Lung (tissue), 12 donors: ENCODE results near the gene MSRB1. TPM values are rescaled to one million over a fixed set of nuclear protein-coding genes. Genes with fewer than 3 reads are reported as not detected.
A peak's percentile ranks its signal among the peaks of the same experiment; 100 is the strongest.

Source experiments
- ATAC-seq: fragments of 200-7000 bp; cut with Tn5 transposase; one replicate; pipeline ENCODE4 v1.9.1; 2020; ENCODE audit warnings: moderate number of reproducible peaks; ENCODE audit not compliant: insufficient read depth, low FRiP score
- DNase-seq, 3 donors: peaks; one replicate each; pipeline ENCODE4 v3.0.0-alpha.2; 2013 to 2017
- H3K27ac ChIP-seq, 2 donors: one replicate each; pipeline ENCODE4 v1.5.1; 2013; ENCODE audit warnings: mild to moderate bottlenecking in 2 of 2, moderate library complexity in 2 of 2, control low read depth in 1 of 2, inconsistent platforms in 1 of 2, low read depth in 1 of 2, low read length in 1 of 2
- H3K27me3 ChIP-seq, 3 donors: one replicate each; pipeline ENCODE4 v1.5.1; 2013; ENCODE audit warnings: low read length in 2 of 3; ENCODE audit not compliant: control insufficient read depth in 3 of 3, insufficient read depth in 3 of 3
- H3K36me3 ChIP-seq, 4 donors: one replicate each; pipeline ENCODE4 v1.5.1; 2013; ENCODE audit warnings: low read length in 4 of 4, mild to moderate bottlenecking in 1 of 4, moderate library complexity in 1 of 4; ENCODE audit not compliant: control insufficient read depth in 4 of 4, insufficient read depth in 4 of 4
- H3K4me1 ChIP-seq, 5 donors: one replicate each; pipeline ENCODE4 v1.5.1; 2013; ENCODE audit warnings: low read length in 5 of 5, mild to moderate bottlenecking in 2 of 5, moderate library complexity in 1 of 5; ENCODE audit not compliant: control insufficient read depth in 5 of 5, insufficient read depth in 5 of 5
- H3K4me3 ChIP-seq: one replicate; pipeline ENCODE4 v1.5.1; 2013; ENCODE audit warnings: mild to moderate bottlenecking, control low read depth, moderate library complexity
- H3K9ac ChIP-seq, 2 donors: one replicate each; pipeline ENCODE4 v1.5.1; 2013; ENCODE audit warnings: low read length in 2 of 2, control low read depth in 1 of 2; ENCODE audit not compliant: insufficient read depth in 1 of 2
- H3K9me3 ChIP-seq, 4 donors: one replicate each; pipeline ENCODE4 v1.5.1; 2013; ENCODE audit warnings: low read length in 3 of 4, mild to moderate bottlenecking in 1 of 4, moderate library complexity in 1 of 4; ENCODE audit not compliant: control insufficient read depth in 4 of 4, insufficient read depth in 3 of 4
- WGBS, 2 donors: extraction: QIAGEN DNeasy Blood & Tissue Kit; methylation state at CpG; one replicate each; pipeline ENCODE4 v1.1.7; 2013; 5-methylcytosine and 5-hydroxymethylcytosine counted together
- polyA plus RNA-seq, 2 donors: library from polyadenylated mRNA; stranded (reverse); fragments of 200-250 nt; gene quantifications; one replicate each; pipeline ENCODE4 v1.2.1, GENCODE V29; 2013
- total RNA-seq, 2 donors: library from RNA; depleted of rRNA in 1 of 2; stranded (reverse); fragments of >200 nt in 1 of 2; gene quantifications; one replicate each; pipeline ENCODE4 v1.2.1, GENCODE V29; 2014 to 2021
- TF ChIP-seq, protein P1 (sequence below): IDR thresholded peaks from 2 replicates; pipeline ENCODE4 v1.5.1; 2012; ENCODE audit warnings: mild to moderate bottlenecking; ENCODE audit errors: control extremely low read depth, extremely low read depth
- donor health status: control.
- donor health status: control.
- donor health status: Bipolar disorder and iron deficiency.
- donor health status: healthy.
- donor health status: DM: yes; HTN: yes; CAD: no.

Gene MSRB1
- total and polyA plus RNA-seq, 4 donors: 11.1 to 164 (median 51.2) TPM

DNA sequence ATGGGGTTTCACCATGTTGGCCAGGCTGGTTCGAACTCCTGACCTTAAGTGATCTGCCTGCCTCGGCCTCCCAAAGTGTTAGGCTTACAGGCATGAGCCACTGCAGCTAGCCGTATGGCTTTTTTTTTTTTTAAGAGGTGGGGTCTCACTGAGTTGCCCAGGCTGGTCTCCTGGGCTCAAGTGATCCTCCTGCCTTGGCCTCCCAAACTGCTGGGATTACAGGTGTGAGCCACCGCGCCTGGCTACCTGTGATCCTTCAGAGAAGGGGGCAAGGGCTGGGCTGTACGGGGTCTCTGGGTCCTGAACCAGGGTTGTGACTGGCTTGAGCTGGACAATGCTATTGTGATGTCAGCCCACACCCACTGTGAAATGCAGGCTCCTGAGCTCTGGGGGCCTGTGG is 23.5 kb upstream of the MSRB1 start, which contains the start of gene RNF151:
Gene RNF151 (plus strand): TSS at position 397 of the 400 bp plus-strand sequence. CDS start 26 bp downstream, outside the sequence.
- no peak for ATAC-seq
- H3K36me3 ChIP-seq: peaks cover 6 to 18% (median 15%) of the 10 kb centered on the region in 4 donors
- H3K4me1 ChIP-seq: peaks cover 3 to 26% (median 6%) of the 10 kb centered on the region in 5 donors
- H3K4me3 ChIP-seq: peak within 1 kb of the TSS; percentile 71
- no peak for DNase-seq
- peak within 1 kb of the TSS; percentile 76 to 78 for H3K9ac ChIP-seq
- H3K27me3 ChIP-seq: no peaks in the 10 kb centered on the region
- peak within 1 kb of the TSS in 1 of 2 donors; percentile 97 for H3K27ac ChIP-seq
- no peaks in the 10 kb centered on the region for H3K9me3 ChIP-seq
- TF ChIP-seq, protein P1, sequence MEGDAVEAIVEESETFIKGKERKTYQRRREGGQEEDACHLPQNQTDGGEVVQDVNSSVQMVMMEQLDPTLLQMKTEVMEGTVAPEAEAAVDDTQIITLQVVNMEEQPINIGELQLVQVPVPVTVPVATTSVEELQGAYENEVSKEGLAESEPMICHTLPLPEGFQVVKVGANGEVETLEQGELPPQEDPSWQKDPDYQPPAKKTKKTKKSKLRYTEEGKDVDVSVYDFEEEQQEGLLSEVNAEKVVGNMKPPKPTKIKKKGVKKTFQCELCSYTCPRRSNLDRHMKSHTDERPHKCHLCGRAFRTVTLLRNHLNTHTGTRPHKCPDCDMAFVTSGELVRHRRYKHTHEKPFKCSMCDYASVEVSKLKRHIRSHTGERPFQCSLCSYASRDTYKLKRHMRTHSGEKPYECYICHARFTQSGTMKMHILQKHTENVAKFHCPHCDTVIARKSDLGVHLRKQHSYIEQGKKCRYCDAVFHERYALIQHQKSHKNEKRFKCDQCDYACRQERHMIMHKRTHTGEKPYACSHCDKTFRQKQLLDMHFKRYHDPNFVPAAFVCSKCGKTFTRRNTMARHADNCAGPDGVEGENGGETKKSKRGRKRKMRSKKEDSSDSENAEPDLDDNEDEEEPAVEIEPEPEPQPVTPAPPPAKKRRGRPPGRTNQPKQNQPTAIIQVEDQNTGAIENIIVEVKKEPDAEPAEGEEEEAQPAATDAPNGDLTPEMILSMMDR: no peak
- WGBS, 2 donors: 99 to 100% methylated on average over 6 of the region's 6 CpGs

DNA sequence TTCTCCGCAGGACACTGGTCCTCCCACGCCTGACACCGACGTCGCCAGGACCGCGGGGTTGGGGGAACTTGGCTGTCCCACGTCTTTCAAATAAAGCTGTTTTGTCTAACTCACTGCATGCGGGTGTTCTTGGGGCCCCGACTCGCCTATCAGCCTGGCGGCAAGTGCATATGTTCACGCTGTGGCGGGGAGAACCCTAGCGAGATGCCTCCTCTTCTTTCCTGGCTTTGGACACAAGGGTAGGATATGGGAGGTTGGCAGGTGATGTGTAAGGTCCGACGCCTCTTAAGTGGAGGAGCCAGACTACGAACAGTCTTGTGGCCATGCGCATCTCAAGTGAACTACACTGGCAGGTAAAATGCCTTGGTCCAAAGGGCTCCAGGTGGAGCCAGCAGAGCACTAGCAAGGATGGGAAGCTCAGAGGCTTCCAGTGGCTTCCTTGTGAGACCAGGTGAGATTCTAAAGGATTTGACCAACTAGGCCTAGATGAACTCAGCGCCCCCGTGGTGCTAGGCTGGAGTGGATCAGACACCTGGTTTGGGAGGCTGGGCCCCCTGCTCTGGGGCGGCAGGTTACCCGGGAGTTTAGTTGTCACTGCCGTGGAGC is 22.5 kb upstream of the MSRB1 start:
- no peaks in the 10 kb centered on the region for H3K27me3 ChIP-seq
- 23 to 27% methylated on average over 24 of the region's 24 CpGs for WGBS, 2 donors
- DNase-seq: no peak
- H3K36me3 ChIP-seq: peaks cover 7 to 20% (median 16%) of the 10 kb centered on the region in 4 donors
- no peaks in the 10 kb centered on the region for H3K9me3 ChIP-seq
- peaks cover 5 to 27% (median 7%) of the 10 kb centered on the region in 5 donors for H3K4me1 ChIP-seq
- H3K9ac ChIP-seq: peak overlapping the region; percentile 76 to 78
- ATAC-seq: no peak
- TF ChIP-seq, protein P1: no peak
- peak overlapping the region; percentile 71 for H3K4me3 ChIP-seq
- peak overlapping the region; percentile 97 for H3K27ac ChIP-seq

DNA sequence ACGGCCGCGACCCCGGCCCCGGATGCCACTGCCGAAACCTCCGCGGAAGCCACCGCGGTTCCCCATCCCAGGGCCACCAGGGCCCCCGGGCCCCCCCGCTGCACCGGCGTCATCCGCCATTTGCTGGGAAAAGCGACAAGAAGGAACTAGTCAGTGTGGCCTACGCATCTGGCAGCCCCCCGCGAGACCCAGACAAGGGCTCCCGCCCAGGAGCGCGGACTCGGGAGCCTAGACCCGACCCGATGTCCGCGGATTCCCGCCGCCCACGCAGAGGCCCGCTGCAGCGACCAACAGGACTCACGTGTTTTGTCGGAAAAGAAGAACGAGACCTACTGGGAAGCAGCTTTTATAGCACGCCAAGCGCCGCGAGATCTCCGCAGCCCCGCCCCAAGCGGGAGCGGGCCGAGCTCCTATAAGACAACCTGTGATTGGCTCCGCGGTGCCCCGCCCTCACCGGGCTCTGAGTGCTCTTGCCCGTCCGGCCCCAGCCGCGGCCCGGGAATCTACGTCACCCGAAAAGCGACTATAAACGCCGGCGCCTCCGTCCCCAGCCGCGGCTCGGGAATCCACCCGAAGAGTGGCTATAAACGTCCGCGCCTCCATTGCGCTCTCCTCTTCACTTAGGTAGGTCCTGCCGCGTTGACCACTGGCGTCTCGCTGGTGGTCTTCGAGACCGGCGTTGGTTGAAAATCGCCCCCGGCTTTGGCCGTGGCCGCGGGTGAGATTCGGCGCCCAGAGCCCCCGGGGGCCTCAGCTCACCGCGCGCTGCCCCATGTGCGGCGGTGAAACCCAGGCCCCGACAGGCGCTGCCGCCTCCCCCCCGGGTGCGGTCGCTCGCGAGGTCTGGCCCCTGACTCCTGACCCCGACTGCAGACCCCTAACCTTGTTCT is 21.8 kb upstream of the MSRB1 start, which contains the start of gene RPS2:
Gene RPS2 (minus strand): TSS at position 321 of the 890 bp plus-strand sequence. CDS start 201 bp downstream, at position 120.
- 0 to 2% methylated on average over 86 to 97 of the region's 97 CpGs for WGBS, 2 donors
- H3K4me3 ChIP-seq: peak within 1 kb of the TSS; percentile 94
- H3K36me3 ChIP-seq: peaks cover 7 to 20% (median 16%) of the 10 kb centered on the region in 4 donors
- peak within 1 kb of the TSS; percentile 97 for H3K27ac ChIP-seq
- peaks cover 5 to 32% (median 10%) of the 10 kb centered on the region in 5 donors for H3K4me1 ChIP-seq
- H3K9me3 ChIP-seq: no peaks in the 10 kb centered on the region
- TF ChIP-seq, protein P1: no peak
- H3K9ac ChIP-seq: peak within 1 kb of the TSS; percentile 78 to 80
- DNase-seq (peak; percentile 99), ATAC-seq (peak; percentile 90)
- no peaks in the 10 kb centered on the region for H3K27me3 ChIP-seq
